ENCODE results near the gene EFNA3.

GRCh38 chr1:155043301-155043702, 35.3 kb upstream of the EFNA3 start:
- no peak for TF ChIP-seq ZNF324 (tag by site-specific recombination; IDR thresholded peaks at IDR 0.05)
- TF ChIP-seq ZNF660 (tag by site-specific recombination; IDR thresholded peaks at IDR 0.05), result no peak
- TF ChIP-seq YY2 (tag by site-specific recombination; IDR thresholded peaks at IDR 0.05), result no peak
- no peak for TF ChIP-seq ZNF843 (tag by site-specific recombination; IDR thresholded peaks at IDR 0.05)
- no peak for TF ChIP-seq ZNF501 (tag by site-specific recombination; IDR thresholded peaks at IDR 0.05)
- TF ChIP-seq ZNF280D (tag by site-specific recombination; IDR thresholded peaks at IDR 0.05), result no peak

Data from HEK293 (cell line).